HG03159 (cell line): Measurements from ENCODE around the gene UBQLNL.

ENCODE experiments used
- ATAC-seq: cut with Tn5 transposase; IDR thresholded peaks from one replicate; pipeline ENCODE4 v1.9.1; 2021; ENCODE audit warnings: mild to moderate bottlenecking, moderate library complexity; ENCODE audit not compliant: unreplicated experiment

Gene UBQLNL

GRCh38 chr11:5507933-5508305 is 8.6 kb downstream of the UBQLNL start:
- ATAC-seq: no peak

- ATAC-seq: no peak
These were observed 9.1 kb downstream of the UBQLNL start for GRCh38 chr11:5507177-5507932.

- no peak for ATAC-seq
These were observed 11.0 kb downstream of the UBQLNL start for GRCh38 chr11:5505363-5506048.

GRCh38 chr11:5504403-5504921 is 12.0 kb downstream of the UBQLNL start:
- ATAC-seq: no peak

- ATAC-seq: no peak
These were observed 16.1 kb downstream of the UBQLNL start for GRCh38 chr11:5500393-5500801.

GRCh38 chr11:5499671-5500070 is 16.8 kb downstream of the UBQLNL start:
- no peak for ATAC-seq

- ATAC-seq: no peak
These were observed 26.7 kb downstream of the UBQLNL start for GRCh38 chr11:5489576-5490357.

GRCh38 chr11:5488798-5489399 is 27.6 kb downstream of the UBQLNL start:
- no peak for ATAC-seq

- ATAC-seq: no peak
These were observed 28.1 kb downstream of the UBQLNL start, which contains the start of gene OR52D1 for GRCh38 chr11:5488385-5488784. Gene OR52D1 (plus strand): TSS chr11:5488685. CDS start chr11:5488707, 22 bp downstream.

- ATAC-seq: no peak
These were observed 30.1 kb downstream of the UBQLNL start for GRCh38 chr11:5486421-5486820.

- no peak for ATAC-seq
These were observed 30.5 kb downstream of the UBQLNL start for GRCh38 chr11:5486003-5486402.

GRCh38 chr11:5476186-5476819 is 40.2 kb downstream of the UBQLNL start:
- peak; percentile 94 for ATAC-seq

GRCh38 chr11:5473921-5474320 is 42.6 kb downstream of the UBQLNL start:
- ATAC-seq: no peak

- no peak for ATAC-seq
These were observed 49.0 kb downstream of the UBQLNL start for GRCh38 chr11:5467527-5467926.
